Prostate gland (tissue), 2 donors: ENCODE results near the gene APPBP2.

Source experiments
- CTCF ChIP-seq, 4 experiments: fragments of 200-600 bp in 2 of 4; fragments of 450-650 bp in 2 of 4; sonication (generic) in 2 of 4; IDR thresholded peaks; 1 replicate in 3 of 4; 2 replicates in 1 of 4; pipeline ENCODE4 v1.5.1; 2016 to 2019; ENCODE audit warnings: antibody characterized with exemption in 4 of 4, mild to moderate bottlenecking in 2 of 4, moderate library complexity in 2 of 4
- POLR2A ChIP-seq: fragments of 450-650 bp; IDR thresholded peaks from one replicate; pipeline ENCODE4 v1.6.1; 2016; ENCODE audit warnings: antibody characterized with exemption, mild to moderate bottlenecking
- POLR2AphosphoS5 ChIP-seq: sonication (generic); formaldehyde crosslinking; IDR thresholded peaks from one replicate; pipeline ENCODE4 v1.6.1; 2017; ENCODE audit warnings: antibody characterized with exemption

GRCh38 chr17:60468371-60468770 lies 57.7 kb downstream of the APPBP2 start:
- TF ChIP-seq CTCF (IDR thresholded peaks at IDR 0.05) (no peak), POLR2A (no peak), POLR2AphosphoS5 (no peak)
